ENCODE results near the gene PRDM16. TPM values are rescaled to one million over a fixed set of nuclear protein-coding genes. Genes with fewer than 3 reads are reported as not detected.
A peak's percentile ranks its signal among the peaks of the same experiment; 100 is the strongest.

Gene PRDM16
- total RNA-seq, 1 experiment from 2014 or later = 1.6 TPM

- TF ChIP-seq PRDM15 (CRISPR knock-in tag; IDR thresholded peaks at IDR 0.05) (no peak), PREB (CRISPR knock-in tag; IDR thresholded peaks at IDR 0.05; ENCODE audit: borderline replicate concordance) (no peak), AR (CRISPR knock-in tag; IDR thresholded peaks at IDR 0.05) (no peak)
Observed at GRCh38 chr1:3391711-3392110, 322.7 kb downstream of the PRDM16 start (continued).

GRCh38 chr1:3393024-3393986, 324.3 kb downstream of the PRDM16 start:
- Mint-ChIP-seq H3K4me3 (peak overlapping the region; percentile 70), H3K9me3 (no peaks in the 10 kb centered on the region), H3K27ac (peak overlapping the region; percentile 68), H3K27me3 (ENCODE audit: low read depth) (peaks cover 64% of the 10 kb centered on the region), H3K4me1 (peaks cover 24% of the 10 kb centered on the region), H3K36me3 (no peaks in the 10 kb centered on the region)
- CTCF ChIA-PET = interaction anchor here (0.6 kb wide), 1 partner anchor 32 kb away, joined by 3 read pairs; no protein-coding TSS in a partner anchor
- peak; percentile 61 for ATAC-seq
- DNase-seq (ENCODE audit: low spot score) = peak; percentile 47
- POLR2A ChIA-PET = no interaction called here
- TF ChIP-seq NFYB (CRISPR knock-in tag; conservative IDR thresholded peaks at IDR 0.05; ENCODE audit: low read depth) = no peak
- TF ChIP-seq FOXP4 (CRISPR knock-in tag; IDR thresholded peaks at IDR 0.05) = no peak
- no peak for TF ChIP-seq ETV6 (CRISPR knock-in tag; IDR thresholded peaks at IDR 0.05)
- no peak for TF ChIP-seq ESRRA (CRISPR knock-in tag; IDR thresholded peaks at IDR 0.05; ENCODE audit: borderline replicate concordance)
- no peak for TF ChIP-seq E2F5 (CRISPR knock-in tag; IDR thresholded peaks at IDR 0.05)
- TF ChIP-seq ZNF232 (CRISPR knock-in tag; IDR thresholded peaks at IDR 0.05) = no peak
- TF ChIP-seq TEAD4 (CRISPR knock-in tag; IDR thresholded peaks at IDR 0.05) = no peak
- TF ChIP-seq OVOL2 (CRISPR knock-in tag; IDR thresholded peaks at IDR 0.05; ENCODE audit: borderline replicate concordance) = no peak
- no peak for TF ChIP-seq ATF3 (CRISPR knock-in tag; conservative IDR thresholded peaks at IDR 0.05)
- TF ChIP-seq NR3C1 (CRISPR knock-in tag; conservative IDR thresholded peaks at IDR 0.05; ENCODE audit: low read depth) = no peak
- TF ChIP-seq ZMAT4 (CRISPR knock-in tag; IDR thresholded peaks at IDR 0.05) = no peak
- TF ChIP-seq ZNF263 (CRISPR knock-in tag; IDR thresholded peaks at IDR 0.05; ENCODE audit: low read depth) = no peak
- TF ChIP-seq NFATC4 (CRISPR knock-in tag; IDR thresholded peaks at IDR 0.05) = no peak
- TF ChIP-seq SP1 (CRISPR knock-in tag; conservative IDR thresholded peaks at IDR 0.05) = no peak
- TF ChIP-seq ATF6 (CRISPR knock-in tag; IDR thresholded peaks at IDR 0.05) = no peak
